Activated CD4-positive, alpha-beta T cell treated with anti-CD3 and anti-CD28 coated beads, Interleukin-2, amount 10 ng/mL, durations not matched to agents 24 days and 14 days (primary cell): ENCODE results near the gene CCNY. TPM values are rescaled to one million over a fixed set of nuclear protein-coding genes. Genes with fewer than 3 reads are reported as not detected.

Experiments used
- DNase-seq: peaks from one replicate; pipeline ENCODE4 v3.0.0; 2022
- H3K27ac Mint-ChIP-seq: one replicate; pipeline ENCODE4 v1.8.0; 2022; ENCODE audit warnings: mild to moderate bottlenecking, mixed read lengths
- H3K27me3 Mint-ChIP-seq: one replicate; pipeline ENCODE4 v1.8.0; 2022; ENCODE audit warnings: mixed read lengths
- H3K36me3 Mint-ChIP-seq: one replicate; pipeline ENCODE4 v1.8.0; 2022; ENCODE audit warnings: low read depth, mild to moderate bottlenecking, mixed read lengths
- H3K4me1 Mint-ChIP-seq: one replicate; pipeline ENCODE4 v1.8.0; 2021; ENCODE audit warnings: mixed read lengths
- H3K4me3 Mint-ChIP-seq: one replicate; pipeline ENCODE4 v1.8.0; 2022; ENCODE audit warnings: mild to moderate bottlenecking, moderate library complexity, mixed read lengths
- H3K9me3 Mint-ChIP-seq: one replicate; pipeline ENCODE4 v1.8.0; 2021; ENCODE audit warnings: mixed read lengths
- intact Hi-C: fragments of 100-400 bp; cut with micrococcal nuclease; formaldehyde crosslinking; loops from one replicate; pipeline ENCODE4 v1.15.1; 2023
- total RNA-seq: library from RNA; stranded (reverse); gene quantifications from 2 replicates; pipeline ENCODE4 v1.2.3, GENCODE V29; 2022

The CCNY gene
- total RNA-seq, 1 donor from 2014 or later, result 58.8 TPM

DNA sequence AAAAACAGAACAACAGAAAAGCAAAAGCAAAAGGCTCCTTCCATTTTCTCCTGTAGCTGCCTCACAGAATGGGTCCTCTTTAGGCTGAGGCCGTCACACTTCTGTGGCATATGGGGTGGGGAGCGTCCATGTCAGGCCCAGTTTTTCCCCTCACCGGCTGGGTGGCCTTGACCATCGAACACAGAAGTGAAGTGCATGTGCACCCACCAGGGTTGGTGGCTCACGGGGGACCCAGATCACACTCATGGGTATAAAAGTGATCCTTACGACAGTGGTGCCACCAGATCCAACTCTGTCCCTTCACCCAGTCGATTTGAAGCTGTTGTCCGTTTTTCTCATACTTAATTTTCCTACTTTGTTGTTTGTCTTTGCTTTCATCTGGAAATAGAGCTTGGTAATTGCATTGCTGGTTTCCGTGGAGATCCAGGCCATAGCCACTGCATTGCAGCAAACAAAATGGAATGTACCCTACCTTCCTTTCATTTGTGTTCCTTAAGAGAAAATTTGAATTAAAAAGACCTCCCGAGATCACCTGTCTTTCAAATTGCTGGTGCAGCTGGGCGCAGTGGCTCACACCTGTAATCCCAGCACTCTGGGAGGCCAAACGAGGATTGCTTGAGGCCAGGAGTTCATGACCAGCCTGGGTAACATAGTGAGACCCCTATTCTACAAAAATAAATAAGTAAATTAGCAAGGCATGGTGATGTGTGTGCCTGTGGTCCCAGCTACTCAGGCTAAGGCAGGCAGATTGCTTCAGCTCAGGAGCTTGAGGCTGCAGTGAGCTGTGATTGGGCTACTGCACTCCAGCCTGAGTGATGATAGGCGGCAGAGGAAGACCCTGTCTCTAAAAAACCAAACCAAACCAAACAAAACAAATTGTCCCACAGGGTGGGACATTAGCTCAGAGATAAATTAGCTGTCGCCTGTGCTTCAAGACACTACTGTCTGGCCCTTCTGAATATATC lies 258.1 kb downstream of the CCNY start:
- Mint-ChIP-seq H3K9me3 (peaks cover 4% of the 10 kb centered on the region), H3K36me3 (no peaks in the 10 kb centered on the region), H3K4me1 (no peaks in the 10 kb centered on the region), H3K27me3 (no peaks in the 10 kb centered on the region), H3K4me3 (no peak overlapping the region), H3K27ac (no peak overlapping the region)
- intact Hi-C loops, result no loop called here
- no peak for DNase-seq

DNA sequence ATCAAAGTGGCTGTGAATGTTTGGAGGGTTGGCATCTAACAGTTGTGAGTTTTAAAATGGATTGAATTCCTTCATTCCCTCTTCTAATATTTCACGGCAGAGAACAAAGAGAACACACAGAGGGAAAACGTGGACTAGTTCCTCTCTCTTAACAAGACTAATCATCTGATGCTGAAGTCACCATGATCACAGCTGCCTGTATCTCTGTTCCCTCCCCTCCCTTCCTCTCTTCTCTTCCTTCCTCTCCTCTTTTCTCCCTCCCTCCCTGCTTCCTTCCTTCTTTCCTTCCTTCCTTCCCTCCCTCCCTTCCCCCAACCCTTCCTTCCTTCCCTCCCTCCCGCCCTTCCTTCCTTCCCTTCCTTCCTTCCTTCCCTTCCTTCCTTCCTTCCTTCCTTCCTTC lies 258.8 kb downstream of the CCNY start:
- Mint-ChIP-seq H3K36me3 (no peaks in the 10 kb centered on the region), H3K4me1 (no peaks in the 10 kb centered on the region), H3K9me3 (peaks cover 4% of the 10 kb centered on the region), H3K27me3 (no peaks in the 10 kb centered on the region), H3K27ac (no peak overlapping the region), H3K4me3 (no peak overlapping the region)
- intact Hi-C loops, result no loop called here
- no peak for DNase-seq

DNA sequence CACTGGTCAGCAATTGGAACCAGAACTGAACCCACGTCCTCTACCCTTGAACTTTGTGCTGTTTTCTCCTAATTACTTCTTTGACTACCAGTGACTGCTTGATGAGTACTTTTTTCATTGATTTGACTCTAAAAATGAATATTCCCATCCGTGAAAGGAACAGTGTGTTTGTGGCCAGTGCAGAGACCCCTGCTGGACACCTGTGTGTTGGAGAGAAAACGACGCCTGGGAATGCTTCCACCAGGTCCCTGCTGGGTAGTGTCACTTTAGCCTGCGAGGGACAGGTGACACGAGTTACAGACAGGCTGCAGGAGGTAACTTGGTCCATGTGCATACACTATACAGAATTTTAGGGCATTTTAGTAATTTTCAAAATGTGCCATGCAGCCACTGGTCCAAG lies 262.1 kb downstream of the CCNY start:
- no peaks in the 10 kb centered on the region for H3K4me1 Mint-ChIP-seq
- H3K4me3 Mint-ChIP-seq, result no peak overlapping the region
- DNase-seq, result no peak
- intact Hi-C loops, result no loop called here
- H3K9me3 Mint-ChIP-seq, result no peaks in the 10 kb centered on the region
- H3K27ac Mint-ChIP-seq, result no peak overlapping the region
- H3K36me3 Mint-ChIP-seq, result no peaks in the 10 kb centered on the region
- H3K27me3 Mint-ChIP-seq, result peaks cover 2% of the 10 kb centered on the region

DNA sequence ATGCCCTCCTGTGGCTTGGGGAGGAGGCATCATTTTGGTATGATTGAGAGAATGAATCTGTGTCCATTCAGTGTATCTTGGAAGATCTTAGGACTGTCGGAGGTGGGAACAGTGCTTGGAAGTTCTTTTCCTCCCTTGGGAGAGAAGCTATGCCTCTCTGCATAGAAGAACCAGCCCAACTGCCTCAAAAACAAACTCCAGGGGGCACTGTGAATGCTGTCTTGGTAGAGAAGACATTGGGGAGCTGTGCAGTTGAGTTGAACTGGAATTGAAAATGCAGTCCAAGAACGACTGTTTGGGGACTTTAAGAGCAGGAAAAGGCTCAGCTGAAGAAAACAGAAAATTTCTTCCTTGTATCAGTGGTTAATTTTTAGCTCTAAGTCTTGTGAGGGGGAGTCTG lies 263.9 kb downstream of the CCNY start:
- intact Hi-C loops, result no loop called here
- DNase-seq, result no peak
- Mint-ChIP-seq H3K9me3 (no peaks in the 10 kb centered on the region), H3K27ac (no peak overlapping the region), H3K4me3 (no peak overlapping the region), H3K27me3 (peaks cover 10% of the 10 kb centered on the region), H3K4me1 (no peaks in the 10 kb centered on the region), H3K36me3 (no peaks in the 10 kb centered on the region)

DNA sequence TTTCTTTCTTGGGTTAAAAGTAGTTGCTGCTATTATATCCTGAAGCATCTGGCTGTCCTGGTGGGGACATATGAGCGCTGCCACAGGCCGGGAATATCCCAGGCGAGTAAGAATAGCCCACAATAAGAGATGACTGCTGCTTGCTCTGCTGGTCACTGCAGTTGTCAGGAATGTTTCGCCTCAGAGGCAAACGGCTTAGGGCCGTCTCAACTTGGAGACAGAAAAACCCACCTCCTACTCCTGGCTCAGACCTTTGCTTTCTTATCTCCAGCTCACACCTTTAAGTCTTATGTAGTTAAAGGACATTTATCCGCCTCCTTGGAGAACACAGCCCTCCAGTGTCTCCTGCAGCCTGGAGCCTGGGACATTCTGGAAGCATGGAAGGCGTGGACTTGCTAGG lies 268.9 kb downstream of the CCNY start, which contains the start of gene GJD4:
Gene GJD4, plus strand, starts transcription at position 151 of the 400 bp plus-strand sequence. Its CDS starts 227 bp downstream, at position 378.
- intact Hi-C loops, result no loop called here
- H3K27me3 Mint-ChIP-seq, result peaks cover 34% of the 10 kb centered on the region
- no peaks in the 10 kb centered on the region for H3K36me3 Mint-ChIP-seq
- H3K9me3 Mint-ChIP-seq, result peaks cover 6% of the 10 kb centered on the region
- no peak within 1 kb of the TSS for H3K27ac Mint-ChIP-seq
- H3K4me3 Mint-ChIP-seq, result no peak within 1 kb of the TSS
- H3K4me1 Mint-ChIP-seq, result peaks cover 6% of the 10 kb centered on the region
- no peak for DNase-seq

DNA sequence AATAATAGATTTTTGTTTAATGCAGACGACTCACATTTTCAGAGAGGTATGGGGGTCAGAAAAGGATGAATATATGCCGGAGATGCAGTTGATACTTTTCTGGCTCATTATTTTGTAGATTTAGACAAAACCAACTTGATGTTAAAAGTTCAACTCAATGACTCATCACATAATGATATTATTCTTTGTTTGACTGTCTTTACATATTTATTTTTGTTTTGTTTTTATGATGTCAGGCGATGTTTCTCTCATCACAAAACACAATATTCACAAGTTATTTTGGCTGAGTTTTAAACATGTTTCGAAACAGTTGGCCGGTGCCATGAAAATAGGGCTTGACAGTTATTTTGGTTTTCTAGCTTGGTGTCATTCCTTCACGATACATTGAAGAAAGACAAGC lies 270.1 kb downstream of the CCNY start:
- Mint-ChIP-seq H3K27ac (no peak overlapping the region), H3K4me3 (no peak overlapping the region), H3K27me3 (peaks cover 38% of the 10 kb centered on the region), H3K4me1 (peaks cover 6% of the 10 kb centered on the region), H3K36me3 (no peaks in the 10 kb centered on the region), H3K9me3 (peaks cover 6% of the 10 kb centered on the region)
- intact Hi-C loops, result no loop called here
- no peak for DNase-seq

DNA sequence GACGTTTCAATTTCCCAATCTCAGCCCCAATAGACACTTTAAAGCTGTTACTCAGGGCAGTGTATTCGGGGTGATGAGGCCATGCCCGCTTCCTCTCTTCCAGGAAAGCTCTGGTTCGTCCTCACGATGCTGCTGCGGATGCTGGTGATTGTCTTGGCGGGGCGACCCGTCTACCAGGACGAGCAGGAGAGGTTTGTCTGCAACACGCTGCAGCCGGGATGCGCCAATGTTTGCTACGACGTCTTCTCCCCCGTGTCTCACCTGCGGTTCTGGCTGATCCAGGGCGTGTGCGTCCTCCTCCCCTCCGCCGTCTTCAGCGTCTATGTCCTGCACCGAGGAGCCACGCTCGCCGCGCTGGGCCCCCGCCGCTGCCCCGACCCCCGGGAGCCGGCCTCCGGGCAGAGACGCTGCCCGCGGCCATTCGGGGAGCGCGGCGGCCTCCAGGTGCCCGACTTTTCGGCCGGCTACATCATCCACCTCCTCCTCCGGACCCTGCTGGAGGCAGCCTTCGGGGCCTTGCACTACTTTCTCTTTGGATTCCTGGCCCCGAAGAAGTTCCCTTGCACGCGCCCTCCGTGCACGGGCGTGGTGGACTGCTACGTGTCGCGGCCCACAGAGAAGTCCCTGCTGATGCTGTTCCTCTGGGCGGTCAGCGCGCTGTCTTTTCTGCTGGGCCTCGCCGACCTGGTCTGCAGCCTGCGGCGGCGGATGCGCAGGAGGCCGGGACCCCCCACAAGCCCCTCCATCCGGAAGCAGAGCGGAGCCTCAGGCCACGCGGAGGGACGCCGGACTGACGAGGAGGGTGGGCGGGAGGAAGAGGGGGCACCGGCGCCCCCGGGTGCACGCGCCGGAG lies 271.4 kb downstream of the CCNY start:
- peak; percentile 60 for DNase-seq
- intact Hi-C loops, result no loop called here
- peak overlapping the region; percentile 73 for H3K4me3 Mint-ChIP-seq
- peaks cover 6% of the 10 kb centered on the region for H3K4me1 Mint-ChIP-seq
- H3K9me3 Mint-ChIP-seq, result peaks cover 6% of the 10 kb centered on the region
- no peaks in the 10 kb centered on the region for H3K36me3 Mint-ChIP-seq
- H3K27ac Mint-ChIP-seq, result no peak overlapping the region
- peaks cover 46% of the 10 kb centered on the region for H3K27me3 Mint-ChIP-seq

DNA sequence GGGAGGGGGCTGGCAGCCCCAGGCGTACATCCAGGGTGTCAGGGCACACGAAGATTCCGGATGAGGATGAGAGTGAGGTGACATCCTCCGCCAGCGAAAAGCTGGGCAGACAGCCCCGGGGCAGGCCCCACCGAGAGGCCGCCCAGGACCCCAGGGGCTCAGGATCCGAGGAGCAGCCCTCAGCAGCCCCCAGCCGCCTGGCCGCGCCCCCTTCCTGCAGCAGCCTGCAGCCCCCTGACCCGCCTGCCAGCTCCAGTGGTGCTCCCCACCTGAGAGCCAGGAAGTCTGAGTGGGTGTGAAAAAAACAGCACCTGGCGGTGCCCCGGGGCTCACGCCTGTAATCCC lies 272.0 kb downstream of the CCNY start:
- peaks cover 45% of the 10 kb centered on the region for H3K27me3 Mint-ChIP-seq
- DNase-seq, result no peak
- H3K4me1 Mint-ChIP-seq, result peaks cover 6% of the 10 kb centered on the region
- no peaks in the 10 kb centered on the region for H3K36me3 Mint-ChIP-seq
- no peak overlapping the region for H3K27ac Mint-ChIP-seq
- no peak overlapping the region for H3K4me3 Mint-ChIP-seq
- intact Hi-C loops, result no loop called here
- peaks cover 6% of the 10 kb centered on the region for H3K9me3 Mint-ChIP-seq

DNA sequence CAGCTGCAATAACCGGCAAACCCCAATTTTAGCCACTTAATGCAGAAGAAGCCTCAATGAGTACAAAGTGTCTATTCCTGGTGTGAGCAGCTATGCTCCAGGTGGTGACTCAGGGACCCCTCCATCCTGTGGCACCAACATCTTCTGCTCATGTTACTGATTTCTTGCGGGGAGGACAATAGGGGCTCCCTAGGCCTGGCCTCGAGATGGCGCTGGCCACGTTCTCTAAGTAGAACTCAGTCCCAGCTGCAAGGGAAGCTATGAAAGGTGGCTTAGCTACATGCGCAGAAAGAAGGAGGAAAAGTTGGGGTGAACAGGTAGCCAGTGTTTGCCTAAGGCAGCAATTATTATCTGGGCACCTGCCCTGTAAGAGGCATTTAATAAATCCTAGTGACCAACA lies 275.4 kb downstream of the CCNY start:
- intact Hi-C loops, result no loop called here
- no peak overlapping the region for H3K4me3 Mint-ChIP-seq

DNA sequence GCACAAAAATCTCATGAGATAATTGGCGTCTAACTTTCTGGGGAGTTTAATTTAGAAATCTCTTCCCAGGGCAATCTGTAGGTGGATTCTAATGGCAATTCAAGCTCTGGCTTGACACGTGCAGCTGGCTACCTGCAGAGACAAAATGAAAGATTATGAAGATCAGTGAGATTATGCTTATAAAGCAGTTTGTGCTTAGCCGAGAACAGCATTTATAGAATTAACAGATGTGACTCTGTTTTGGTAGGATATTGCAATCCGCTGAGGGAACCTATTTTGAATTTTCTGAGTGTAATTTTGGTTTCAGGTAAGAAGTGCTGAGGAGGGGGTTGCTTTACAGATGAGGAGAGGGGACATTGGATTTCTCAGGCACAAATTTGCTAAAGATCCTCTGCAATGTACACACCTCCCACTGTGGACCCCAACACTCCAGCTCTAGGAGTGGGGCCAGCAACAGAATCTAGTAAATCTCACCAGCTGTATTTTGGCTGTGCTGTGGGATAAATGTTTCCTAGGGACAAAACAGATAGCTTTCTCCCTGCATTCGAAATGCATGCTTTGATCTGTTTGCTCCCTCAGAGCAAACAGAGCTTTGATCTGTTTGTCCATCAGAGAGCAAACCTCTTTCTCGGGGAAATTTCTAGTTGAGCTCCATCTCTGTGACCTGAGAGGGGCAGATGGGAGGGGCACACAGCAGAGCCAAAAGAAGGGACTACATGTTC lies 276.2 kb downstream of the CCNY start:
- intact Hi-C loops, result no loop called here
- H3K9me3 Mint-ChIP-seq, result peaks cover 6% of the 10 kb centered on the region
- H3K27me3 Mint-ChIP-seq, result peaks cover 20% of the 10 kb centered on the region
- H3K36me3 Mint-ChIP-seq, result no peaks in the 10 kb centered on the region
- H3K4me1 Mint-ChIP-seq, result peaks cover under 1% of the 10 kb centered on the region
- no peak for DNase-seq
- H3K27ac Mint-ChIP-seq, result no peak overlapping the region
- no peak overlapping the region for H3K4me3 Mint-ChIP-seq

More for the DNA sequence above, 275.4 kb downstream of the CCNY start:
- Mint-ChIP-seq H3K27ac (no peak overlapping the region), H3K4me1 (peaks cover 6% of the 10 kb centered on the region), H3K9me3 (peaks cover 6% of the 10 kb centered on the region), H3K36me3 (no peaks in the 10 kb centered on the region), H3K27me3 (peaks cover 27% of the 10 kb centered on the region)
- DNase-seq, result no peak

DNA sequence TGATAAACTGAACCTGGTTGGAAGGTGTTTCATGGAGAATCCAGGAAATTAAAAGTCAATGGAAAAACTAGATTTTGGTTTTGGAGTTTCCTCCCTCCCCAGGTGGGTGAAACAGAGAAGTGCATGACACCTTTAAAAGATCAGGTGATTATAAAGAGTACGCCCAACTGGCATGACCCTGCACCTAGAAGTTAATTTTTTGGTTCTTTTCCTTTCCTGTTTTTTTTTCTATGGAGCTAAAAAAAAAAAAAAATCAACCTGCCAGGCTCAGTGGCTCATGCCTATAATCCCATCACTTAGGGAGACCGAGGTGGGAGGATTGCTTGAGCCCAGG lies 276.8 kb downstream of the CCNY start:
- Mint-ChIP-seq H3K27me3 (peaks cover 18% of the 10 kb centered on the region), H3K4me3 (no peak overlapping the region), H3K4me1 (no peaks in the 10 kb centered on the region), H3K9me3 (peaks cover 6% of the 10 kb centered on the region), H3K27ac (no peak overlapping the region), H3K36me3 (no peaks in the 10 kb centered on the region)
- intact Hi-C loops, result no loop called here
- no peak for DNase-seq

DNA sequence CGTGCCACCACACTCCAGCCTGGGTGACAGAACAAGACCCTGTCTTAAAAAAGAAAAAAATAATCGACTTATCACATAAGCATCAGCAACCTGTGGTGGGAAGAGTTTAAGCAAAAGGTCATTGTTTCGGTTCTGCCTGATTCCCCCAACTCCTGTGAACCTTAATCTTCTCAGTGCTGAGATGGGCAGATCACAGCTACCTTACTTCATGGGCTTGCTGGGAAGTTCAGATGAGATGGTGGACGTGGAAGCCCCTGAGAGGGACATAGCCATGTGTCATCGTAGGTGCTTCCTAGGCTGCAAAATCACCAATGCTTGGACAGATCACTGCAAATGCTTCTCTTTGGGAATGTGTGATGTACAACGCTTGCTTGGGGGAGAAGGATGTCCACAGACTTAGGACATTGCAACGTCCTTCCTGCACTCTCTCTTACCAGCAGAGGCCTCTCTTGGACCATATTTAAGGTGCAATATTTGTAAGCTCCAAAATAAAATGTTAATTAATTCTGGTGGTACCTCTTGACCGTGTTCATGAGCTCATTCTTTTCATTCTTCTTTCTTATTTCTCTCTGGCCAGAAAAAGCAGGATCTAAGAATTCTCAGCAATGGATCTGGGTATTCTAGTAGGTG lies 277.4 kb downstream of the CCNY start:
- no peaks in the 10 kb centered on the region for H3K4me1 Mint-ChIP-seq
- intact Hi-C loops, result no loop called here
- no peak for DNase-seq
- peaks cover 6% of the 10 kb centered on the region for H3K9me3 Mint-ChIP-seq
- no peaks in the 10 kb centered on the region for H3K36me3 Mint-ChIP-seq
- H3K27ac Mint-ChIP-seq, result no peak overlapping the region
- H3K4me3 Mint-ChIP-seq, result no peak overlapping the region
- peaks cover 17% of the 10 kb centered on the region for H3K27me3 Mint-ChIP-seq

DNA sequence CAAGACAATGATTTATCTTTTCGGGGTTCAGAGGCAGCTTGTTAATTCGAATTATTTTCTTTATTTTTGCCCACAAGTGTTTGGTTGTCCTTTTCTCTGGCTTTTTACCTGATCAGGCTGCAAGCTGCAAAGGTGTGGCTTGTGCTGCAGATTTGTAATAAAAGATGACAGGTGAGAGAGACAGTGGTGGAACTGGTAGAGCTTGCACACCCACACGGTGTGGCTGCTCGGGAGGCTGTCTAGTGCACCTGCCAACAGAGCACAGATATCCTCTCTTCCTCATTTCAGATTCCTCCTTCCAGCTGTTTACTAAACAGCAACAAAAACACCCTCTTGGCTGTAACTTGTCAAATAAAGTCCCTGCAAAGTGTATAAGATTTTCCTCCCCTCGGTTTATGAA lies 278.0 kb downstream of the CCNY start:
- Mint-ChIP-seq H3K9me3 (peaks cover 6% of the 10 kb centered on the region), H3K27ac (no peak overlapping the region)
- intact Hi-C loops, result no loop called here

More for the DNA sequence above, 278.0 kb downstream of the CCNY start:
- DNase-seq, result no peak
- H3K27me3 Mint-ChIP-seq, result peaks cover 16% of the 10 kb centered on the region
- H3K36me3 Mint-ChIP-seq, result no peaks in the 10 kb centered on the region
- no peaks in the 10 kb centered on the region for H3K4me1 Mint-ChIP-seq
- H3K4me3 Mint-ChIP-seq, result no peak overlapping the region
